Measurements from ENCODE around the gene UGT1A1. TPM values are rescaled to one million over a fixed set of nuclear protein-coding genes. Genes with fewer than 3 reads are reported as not detected.

UGT1A1 gene
- total and polyA plus RNA-seq, 2 of the 13 experiments (the other 11 are each of a cell fraction or from before 2014, with no cell fraction given): 0.69 to 0.75 TPM

- TF ChIP-seq NBN (conservative IDR thresholded peaks at IDR 0.05) (no peak), CBX2 (IDR thresholded peaks at IDR 0.05; ENCODE audit: low read depth, low read length) (no peak), CBX2 (CRISPR knock-in tag; IDR thresholded peaks at IDR 0.05; ENCODE audit: low read depth) (peak; percentile 81; the same call in 1 of the 2 replicates), ZKSCAN8 (CRISPR knock-in tag; IDR thresholded peaks at IDR 0.05; ENCODE audit: borderline replicate concordance) (peak; percentile 85), ZNF292 (CRISPR knock-in tag; IDR thresholded peaks at IDR 0.05; ENCODE audit: borderline replicate concordance, low read depth) (peak; percentile 61; the same call in 1 of the 2 replicates), DNMT1 (CRISPR knock-in tag; IDR thresholded peaks at IDR 0.05) (no peak), NCOA1 (CRISPR knock-in tag; IDR thresholded peaks at IDR 0.05) (peak; percentile 80; the same call in 1 of the 2 replicates), CREBL2 (CRISPR knock-in tag; IDR thresholded peaks at IDR 0.05; ENCODE audit: borderline replicate concordance) (no peak), U2AF1 (optimal IDR thresholded peaks at IDR 0.05; ENCODE audit: low read depth, low read length) (no peak), FOXA1 (IDR thresholded peaks at IDR 0.05) (peak; percentile 60), FOXA1 (CRISPR knock-in tag; IDR thresholded peaks at IDR 0.05) (peak; percentile 93), ZNF644 (CRISPR knock-in tag; IDR thresholded peaks at IDR 0.05; ENCODE audit: low read depth) (peak; percentile 65), ARNTL (CRISPR knock-in tag; IDR thresholded peaks at IDR 0.05) (peak; percentile 95), E2F1 (CRISPR knock-in tag; IDR thresholded peaks at IDR 0.05) (no peak), YEATS2 (CRISPR knock-in tag; IDR thresholded peaks at IDR 0.05; ENCODE audit: borderline replicate concordance) (peak; percentile 66; the same call in 1 of the 2 replicates), ZNF792 (CRISPR knock-in tag; IDR thresholded peaks at IDR 0.05) (peak; percentile 77), ZNF605 (CRISPR knock-in tag; IDR thresholded peaks at IDR 0.05) (peak; percentile 76), ZNF547 (CRISPR knock-in tag; IDR thresholded peaks at IDR 0.05) (no peak), ZNF274 (CRISPR knock-in tag; IDR thresholded peaks at IDR 0.05) (no peak; the same call in 1 of the 2 replicates), CBX5 (CRISPR knock-in tag; IDR thresholded peaks at IDR 0.05; ENCODE audit: borderline replicate concordance) (0 out of 2 replicates have a peak, but pooled peaks have one; percentile 56)
- TF ChIP-seq, protein P1, sequence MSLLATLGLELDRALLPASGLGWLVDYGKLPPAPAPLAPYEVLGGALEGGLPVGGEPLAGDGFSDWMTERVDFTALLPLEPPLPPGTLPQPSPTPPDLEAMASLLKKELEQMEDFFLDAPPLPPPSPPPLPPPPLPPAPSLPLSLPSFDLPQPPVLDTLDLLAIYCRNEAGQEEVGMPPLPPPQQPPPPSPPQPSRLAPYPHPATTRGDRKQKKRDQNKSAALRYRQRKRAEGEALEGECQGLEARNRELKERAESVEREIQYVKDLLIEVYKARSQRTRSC (CRISPR knock-in tag; IDR thresholded peaks at IDR 0.05; ENCODE audit: low read depth): no peak
- TF ChIP-seq, protein P2, sequence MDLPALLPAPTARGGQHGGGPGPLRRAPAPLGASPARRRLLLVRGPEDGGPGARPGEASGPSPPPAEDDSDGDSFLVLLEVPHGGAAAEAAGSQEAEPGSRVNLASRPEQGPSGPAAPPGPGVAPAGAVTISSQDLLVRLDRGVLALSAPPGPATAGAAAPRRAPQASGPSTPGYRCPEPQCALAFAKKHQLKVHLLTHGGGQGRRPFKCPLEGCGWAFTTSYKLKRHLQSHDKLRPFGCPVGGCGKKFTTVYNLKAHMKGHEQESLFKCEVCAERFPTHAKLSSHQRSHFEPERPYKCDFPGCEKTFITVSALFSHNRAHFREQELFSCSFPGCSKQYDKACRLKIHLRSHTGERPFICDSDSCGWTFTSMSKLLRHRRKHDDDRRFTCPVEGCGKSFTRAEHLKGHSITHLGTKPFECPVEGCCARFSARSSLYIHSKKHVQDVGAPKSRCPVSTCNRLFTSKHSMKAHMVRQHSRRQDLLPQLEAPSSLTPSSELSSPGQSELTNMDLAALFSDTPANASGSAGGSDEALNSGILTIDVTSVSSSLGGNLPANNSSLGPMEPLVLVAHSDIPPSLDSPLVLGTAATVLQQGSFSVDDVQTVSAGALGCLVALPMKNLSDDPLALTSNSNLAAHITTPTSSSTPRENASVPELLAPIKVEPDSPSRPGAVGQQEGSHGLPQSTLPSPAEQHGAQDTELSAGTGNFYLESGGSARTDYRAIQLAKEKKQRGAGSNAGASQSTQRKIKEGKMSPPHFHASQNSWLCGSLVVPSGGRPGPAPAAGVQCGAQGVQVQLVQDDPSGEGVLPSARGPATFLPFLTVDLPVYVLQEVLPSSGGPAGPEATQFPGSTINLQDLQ (CRISPR knock-in tag; IDR thresholded peaks at IDR 0.05): no peak
- TF ChIP-seq, protein P3, sequence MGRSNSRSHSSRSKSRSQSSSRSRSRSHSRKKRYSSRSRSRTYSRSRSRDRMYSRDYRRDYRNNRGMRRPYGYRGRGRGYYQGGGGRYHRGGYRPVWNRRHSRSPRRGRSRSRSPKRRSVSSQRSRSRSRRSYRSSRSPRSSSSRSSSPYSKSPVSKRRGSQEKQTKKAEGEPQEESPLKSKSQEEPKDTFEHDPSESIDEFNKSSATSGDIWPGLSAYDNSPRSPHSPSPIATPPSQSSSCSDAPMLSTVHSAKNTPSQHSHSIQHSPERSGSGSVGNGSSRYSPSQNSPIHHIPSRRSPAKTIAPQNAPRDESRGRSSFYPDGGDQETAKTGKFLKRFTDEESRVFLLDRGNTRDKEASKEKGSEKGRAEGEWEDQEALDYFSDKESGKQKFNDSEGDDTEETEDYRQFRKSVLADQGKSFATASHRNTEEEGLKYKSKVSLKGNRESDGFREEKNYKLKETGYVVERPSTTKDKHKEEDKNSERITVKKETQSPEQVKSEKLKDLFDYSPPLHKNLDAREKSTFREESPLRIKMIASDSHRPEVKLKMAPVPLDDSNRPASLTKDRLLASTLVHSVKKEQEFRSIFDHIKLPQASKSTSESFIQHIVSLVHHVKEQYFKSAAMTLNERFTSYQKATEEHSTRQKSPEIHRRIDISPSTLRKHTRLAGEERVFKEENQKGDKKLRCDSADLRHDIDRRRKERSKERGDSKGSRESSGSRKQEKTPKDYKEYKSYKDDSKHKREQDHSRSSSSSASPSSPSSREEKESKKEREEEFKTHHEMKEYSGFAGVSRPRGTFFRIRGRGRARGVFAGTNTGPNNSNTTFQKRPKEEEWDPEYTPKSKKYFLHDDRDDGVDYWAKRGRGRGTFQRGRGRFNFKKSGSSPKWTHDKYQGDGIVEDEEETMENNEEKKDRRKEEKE (IDR thresholded peaks at IDR 0.05): no peak
Measured at GRCh38 chr2:233745073-233745755, 14.9 kb upstream of the UGT1A1 start (continued).
